ENCODE data around the gene CUL4B. TPM values are rescaled to one million over a fixed set of nuclear protein-coding genes. Genes with fewer than 3 reads are reported as not detected.

The CUL4B gene
- total RNA-seq, 1 experiment from 2014 or later = 54.1 TPM

- TF ChIP-seq ZBTB33 (IDR thresholded peaks at IDR 0.05; ENCODE audit: extremely low read depth, insufficient replicate concordance, low read length) (no peak), EGR1 (IDR thresholded peaks at IDR 0.05; ENCODE audit: low read depth) (no peak), POLR2A (IDR thresholded peaks at IDR 0.05; ENCODE audit: borderline replicate concordance, extremely low read depth, insufficient read depth, insufficient read length) (no peak)
Measured at GRCh38 chrX:120485638-120486520, 74.9 kb downstream of the CUL4B start (continued).

GRCh38 chrX:120485315-120485637, 75.5 kb downstream of the CUL4B start:
- Histone ChIP-seq H3K9me2 (ENCODE audit: insufficient read depth) (no peaks in the 10 kb centered on the region), H2AFZ (ENCODE audit: low read depth, low read length, poor library complexity, severe bottlenecking) (peak overlapping the region; percentile 52), H3K27me3 (ENCODE audit: insufficient read depth, low read length) (no peaks in the 10 kb centered on the region), H3K79me2 (ENCODE audit: insufficient read depth, low read length) (no peaks in the 10 kb centered on the region), H3K9ac (ENCODE audit: low read length) (peak overlapping the region; percentile 60; the same call in 1 of the 2 replicates), H3K4me2 (ENCODE audit: low read length) (peak overlapping the region; percentile 69), H4K20me1 (ENCODE audit: insufficient read depth) (no peaks in the 10 kb centered on the region), H3K9me3 (ENCODE audit: control insufficient read depth in 1 of 2, insufficient read depth in 1 of 2, low read depth in 1 of 2, low read length in 2 of 2) (no peaks in the 10 kb centered on the region), H3K27ac (ENCODE audit: low read depth, low read length) (peak overlapping the region; percentile 80; the same call in 1 of the 2 replicates), H3K4me1 (ENCODE audit: control insufficient read depth in 1 of 2, insufficient read depth in 2 of 2, low read length in 2 of 2) (peaks cover 3 to 20% of the 10 kb centered on the region in 2 experiments; a peak in 3 of 4 replicates), H3K36me3 (ENCODE audit: control insufficient read depth in 1 of 2, insufficient read depth in 2 of 2, low read length in 2 of 2) (no peaks in the 10 kb centered on the region), H3K4me3 (replicated peaks in 1 of 2; ENCODE audit: low read depth in 1 of 2, low read length in 2 of 2) (peak overlapping the region; percentile 22 to 40; a peak in 2 of 4 replicates)
- BruUV-seq (replicated peaks) = no TSS peak
- CTCF ChIA-PET = interaction anchor here (1.1 kb wide), 1 partner anchor 183 kb away, joined by 3 read pairs; no protein-coding TSS in a partner anchor
- intact Hi-C loops (cut with micrococcal nuclease) = no loop called here
- DNase-seq (ENCODE audit: low read depth, low spot score) = no peak
- POLR2A ChIA-PET = no interaction called here
- ATAC-seq = peak; percentile 5; the same call in 1 of the 2 replicates
- RAD21 ChIA-PET (ENCODE audit: low non-redundant PET in 1 of 2, low total read pairs in 2 of 2, uncharacterized antibody in 2 of 2, unreplicated experiment in 2 of 2) = interaction anchor here in 1 of 2 experiments (1.0 kb wide), 1 partner anchor 104 kb away, joined by 4 read pairs; no protein-coding TSS in a partner anchor
- TF ChIP-seq SIN3A (IDR thresholded peaks at IDR 0.05; ENCODE audit: low read depth) (no peak), CTCF (IDR thresholded peaks at IDR 0.05 in 2 of 3, conservative IDR thresholded peaks at IDR 0.05 in 1 of 3; ENCODE audit: borderline replicate concordance in 1 of 3, insufficient read depth in 1 of 3, low read depth in 2 of 3, low read length in 2 of 3) (no peak), ELF1 (IDR thresholded peaks at IDR 0.05; ENCODE audit: borderline replicate concordance, low read depth) (no peak), JUND (IDR thresholded peaks at IDR 0.05) (no peak), MAX (IDR thresholded peaks at IDR 0.05) (no peak), POLR2AphosphoS5 (IDR thresholded peaks at IDR 0.05; ENCODE audit: low read depth, low read length) (no peak), RAD21 (IDR thresholded peaks at IDR 0.05; ENCODE audit: low read depth) (no peak), TCF7L2 (IDR thresholded peaks at IDR 0.05; ENCODE audit: borderline replicate concordance, extremely low read depth, insufficient read depth, insufficient read length) (no peak), FOSL1 (IDR thresholded peaks at IDR 0.05; ENCODE audit: low read depth) (no peak)

Measured in HCT116 (cell line).